OCI-LY3 (cell line): ENCODE data around the gene TMEM238.

ENCODE experiments used
- CTCF ChIP-seq: fragments of 200-600, 300-600 bp; sonication (generic); IDR thresholded peaks from 2 replicates; pipeline ENCODE4 v1.5.1; 2014; ENCODE audit warnings: antibody characterized with exemption, low read length, low read depth
- EZH2phosphoT487 ChIP-seq: fragments of 200-600 bp; shearing (Covaris generic); IDR thresholded peaks from 2 replicates; pipeline ENCODE4 v1.6.1; 2018; ENCODE audit warnings: antibody characterized with exemption, mixed run types, low read depth

- no peak for TF ChIP-seq CTCF
- TF ChIP-seq EZH2phosphoT487 = no peak
These were observed 31.4 kb downstream of the TMEM238 start for GRCh38 chr19:55352549-55353145.
